Stimulated activated CD8-positive, alpha-beta memory T cell treated with anti-CD3 and anti-CD28 coated beads, Interleukin-7, amount 100 ng/mL, for 4 hours (primary cell): ENCODE data around the gene LRIT1.

Experiments used
- DNase-seq, 2 donors: peaks; one replicate each; pipeline ENCODE4 v3.0.0-alpha.2; 2020; ENCODE audit warnings: low read depth in 2 of 2

LRIT1 gene

DNA sequence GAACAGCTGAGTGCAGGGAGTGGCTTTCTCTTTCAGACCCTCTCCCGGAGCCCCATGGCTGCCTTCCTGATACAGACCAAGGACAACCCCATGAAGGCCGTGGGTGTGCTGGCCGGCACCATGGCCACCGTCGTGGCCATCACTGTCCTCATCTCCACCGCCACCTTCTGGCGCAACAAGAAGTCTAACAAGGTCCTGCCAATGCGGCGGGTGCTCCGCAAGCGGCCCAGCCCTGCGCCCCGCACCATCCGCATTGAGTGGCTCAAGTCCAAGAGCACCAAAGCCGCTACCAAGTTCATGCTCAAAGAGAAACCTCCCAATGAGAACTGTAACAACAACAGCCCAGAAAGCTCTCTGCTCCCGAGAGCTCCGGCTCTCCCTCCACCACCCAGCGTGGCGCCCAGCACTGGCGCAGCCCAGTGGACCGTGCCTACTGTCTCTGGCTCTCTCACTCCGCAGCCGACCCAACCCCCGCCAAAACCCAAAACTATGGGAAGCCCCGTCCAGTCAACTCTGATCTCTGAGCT lies 27.2 kb downstream of the LRIT1 start:
- no peak for DNase-seq

DNA sequence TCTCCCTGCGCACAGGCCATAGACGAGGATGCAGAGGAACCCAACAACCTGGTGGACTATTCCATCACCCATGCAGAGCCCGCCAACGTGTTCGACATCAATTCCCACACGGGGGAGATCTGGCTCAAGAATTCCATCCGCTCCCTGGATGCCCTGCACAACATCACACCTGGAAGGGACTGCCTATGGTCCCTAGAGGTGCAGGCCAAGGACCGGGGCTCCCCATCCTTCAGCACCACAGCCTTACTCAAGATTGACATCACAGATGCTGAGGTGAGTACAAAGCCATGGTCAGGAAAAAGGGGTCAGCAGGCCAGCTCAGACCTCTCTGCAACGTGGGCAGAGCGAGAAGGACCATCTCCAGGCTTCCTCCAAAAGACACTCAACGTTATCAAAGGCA lies 28.3 kb downstream of the LRIT1 start:
- DNase-seq: no peak

GRCh38 chr10:84212014-84212413 lies 29.3 kb downstream of the LRIT1 start:
- no peak for DNase-seq

DNA sequence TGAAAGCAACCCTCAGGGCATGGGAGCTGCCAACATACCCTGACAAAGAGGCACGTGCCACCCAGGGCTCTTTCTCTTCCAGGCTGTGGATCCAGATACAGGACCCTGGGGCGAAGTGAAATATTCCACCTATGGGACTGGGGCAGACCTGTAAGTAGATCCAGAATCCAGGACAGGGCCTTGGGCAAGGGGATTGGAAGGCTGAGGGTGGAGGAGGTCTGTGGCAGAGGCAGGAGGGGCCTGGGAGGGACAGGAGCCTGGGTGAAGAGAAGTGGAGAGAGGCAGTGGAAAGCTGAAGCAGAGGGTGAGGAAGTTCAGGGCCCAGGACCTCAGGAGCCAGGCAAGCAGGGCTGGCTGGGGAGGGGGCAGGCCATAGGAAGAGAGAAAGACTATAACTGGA lies 29.8 kb downstream of the LRIT1 start:
- DNase-seq: no peak

DNA sequence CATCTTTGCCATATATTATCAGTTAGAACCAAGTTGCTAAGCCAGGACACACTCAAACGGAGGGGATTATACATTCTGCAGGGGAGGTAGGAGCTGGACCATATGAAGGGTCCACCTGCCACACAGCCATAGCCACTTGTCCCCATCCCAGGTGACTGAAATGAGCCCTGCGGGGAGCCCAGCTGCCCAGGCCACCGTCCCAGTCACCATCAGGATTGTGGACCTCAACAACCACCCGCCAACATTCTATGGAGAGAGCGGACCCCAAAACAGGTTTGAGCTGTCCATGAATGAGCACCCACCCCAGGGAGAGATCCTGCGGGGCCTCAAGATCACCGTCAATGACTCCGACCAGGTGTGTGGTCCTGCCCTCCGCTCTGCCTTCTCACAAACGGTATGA lies 33.3 kb downstream of the LRIT1 start:
- no peak for DNase-seq

DNA sequence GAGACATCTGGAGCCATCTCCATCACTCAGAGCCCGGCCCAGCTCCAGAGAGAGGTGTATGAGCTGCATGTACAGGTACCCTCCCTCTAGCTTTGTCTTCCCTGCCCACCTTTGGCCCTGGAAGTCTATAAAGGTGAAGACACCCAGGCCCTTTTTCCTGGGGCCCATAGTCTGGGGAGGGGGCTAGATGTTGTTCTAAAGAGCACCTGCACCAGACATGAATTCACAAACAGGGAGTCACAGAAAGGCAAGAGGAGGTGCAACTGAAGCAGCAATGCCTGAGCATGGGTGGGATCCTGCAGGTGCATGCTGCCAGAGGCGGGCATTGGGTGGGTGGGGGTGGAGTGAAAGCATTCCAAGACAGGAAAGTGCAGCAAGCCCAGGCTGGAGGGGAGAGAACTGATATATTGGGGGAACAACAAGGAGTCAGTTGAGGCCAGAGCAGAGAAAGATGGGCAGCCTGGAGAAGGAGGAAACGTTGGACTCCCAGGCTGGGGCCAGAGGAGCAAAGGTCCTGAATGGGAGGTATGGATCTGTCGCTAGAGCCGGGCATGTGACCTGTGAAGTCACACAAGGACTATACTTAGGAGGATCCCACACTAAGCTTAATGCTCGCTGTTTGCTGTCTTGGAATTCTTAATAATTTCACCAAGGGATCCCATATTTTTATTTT lies 35.4 kb downstream of the LRIT1 start:
- DNase-seq: no peak

DNA sequence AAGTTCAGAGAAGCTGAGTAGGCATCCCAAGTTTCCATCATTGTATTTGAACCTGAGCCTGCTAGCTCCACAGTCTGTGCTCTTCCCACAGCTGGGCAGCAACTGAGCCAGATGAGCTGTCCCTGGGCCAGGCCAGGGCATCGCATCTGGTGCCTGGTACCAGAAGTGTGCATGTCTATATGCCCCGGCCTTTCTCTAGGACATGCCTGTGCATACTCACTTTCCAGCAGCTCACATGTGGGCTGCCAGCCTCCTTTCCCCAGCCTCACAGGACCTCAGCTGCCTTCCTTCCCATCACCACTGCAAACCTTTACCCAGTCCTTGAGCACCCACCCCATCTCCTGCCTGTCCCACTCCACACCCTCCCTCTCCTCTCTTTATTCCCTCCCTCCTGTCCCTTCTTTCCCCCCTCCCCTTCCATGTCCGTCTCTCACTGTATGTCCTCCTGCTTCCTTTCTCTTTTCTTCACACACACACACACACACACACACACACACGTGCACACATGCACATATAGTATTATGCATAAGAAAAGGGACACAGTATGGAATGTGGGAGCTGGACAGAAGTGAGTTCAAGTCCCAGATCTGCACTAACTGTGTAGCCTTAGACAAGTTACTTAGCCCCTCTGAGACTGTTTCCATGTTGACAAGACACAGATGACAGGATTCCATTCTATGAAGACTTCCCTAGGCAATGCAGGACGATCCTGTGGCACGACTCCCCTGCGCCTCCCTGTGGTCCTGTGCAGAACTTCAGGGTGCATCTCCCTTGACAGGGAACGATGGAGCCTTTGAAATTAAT lies 36.1 kb downstream of the LRIT1 start:
- DNase-seq: peak; percentile 15 to 41

GRCh38 chr10:84204610-84205009 lies 36.7 kb downstream of the LRIT1 start:
- DNase-seq: no peak

GRCh38 chr10:84204122-84204521 lies 37.2 kb downstream of the LRIT1 start:
- no peak for DNase-seq

DNA sequence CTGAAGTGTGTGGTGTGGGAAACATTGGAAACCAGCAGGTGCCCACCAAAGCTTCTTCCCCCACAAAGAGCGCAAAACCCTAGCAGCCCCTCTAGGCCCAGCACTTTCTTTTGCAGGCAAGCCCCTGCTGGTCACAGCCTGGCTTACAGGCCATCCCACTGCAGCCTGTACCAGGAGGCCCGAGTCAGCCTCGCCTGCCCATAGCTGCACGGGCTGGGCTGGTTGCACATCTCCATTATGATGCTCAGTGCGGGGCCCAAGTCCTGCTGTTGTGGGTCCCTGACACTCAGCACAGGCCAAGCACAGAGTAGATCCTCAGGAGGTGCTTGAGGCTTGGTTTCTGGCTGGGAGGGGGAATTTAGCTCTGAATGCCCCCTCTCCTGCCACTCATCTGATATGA lies 39.0 kb downstream of the LRIT1 start:
- DNase-seq: no peak

GRCh38 chr10:84201682-84202081 lies 39.7 kb downstream of the LRIT1 start:
- DNase-seq: no peak

- DNase-seq: no peak
Observed at GRCh38 chr10:84201244-84201606, 40.1 kb downstream of the LRIT1 start.

DNA sequence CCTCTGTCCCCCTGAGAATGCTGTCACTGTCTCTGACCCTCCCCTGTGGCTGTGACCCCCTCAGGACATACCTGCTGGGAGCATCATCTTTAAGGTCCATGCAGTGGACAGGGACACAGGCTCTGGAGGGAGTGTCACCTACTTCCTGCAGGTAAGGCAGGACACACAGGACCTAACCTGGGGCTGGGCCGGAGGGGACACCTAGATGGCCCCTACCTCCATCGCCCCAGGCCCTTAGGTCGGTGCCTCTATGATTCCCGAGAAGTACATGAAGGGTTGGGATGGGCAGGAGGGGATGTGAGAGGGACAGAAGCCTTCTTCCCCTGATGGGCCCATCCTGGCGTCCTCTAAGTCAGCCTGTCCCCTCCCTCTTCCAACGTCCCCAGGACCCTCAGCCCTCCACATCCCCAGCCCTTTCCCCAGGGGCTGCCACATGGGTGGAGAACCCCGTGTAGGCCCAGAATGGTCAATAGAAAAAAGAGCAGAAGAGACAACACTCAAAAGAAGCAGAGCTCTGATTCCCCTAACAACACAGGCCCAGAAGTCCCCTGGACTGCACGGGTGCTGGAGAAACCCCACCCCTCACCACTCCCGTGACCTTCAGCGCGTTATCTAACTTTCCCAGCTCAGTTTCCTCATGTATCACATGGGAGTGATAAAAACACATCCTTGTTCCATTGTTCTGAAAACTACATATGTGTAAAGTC lies 40.7 kb downstream of the LRIT1 start:
- DNase-seq: no peak

- DNase-seq: no peak
Observed at GRCh38 chr10:84198206-84198915, 43.0 kb downstream of the LRIT1 start.

GRCh38 chr10:84197643-84198042 lies 43.7 kb downstream of the LRIT1 start:
- no peak for DNase-seq

DNA sequence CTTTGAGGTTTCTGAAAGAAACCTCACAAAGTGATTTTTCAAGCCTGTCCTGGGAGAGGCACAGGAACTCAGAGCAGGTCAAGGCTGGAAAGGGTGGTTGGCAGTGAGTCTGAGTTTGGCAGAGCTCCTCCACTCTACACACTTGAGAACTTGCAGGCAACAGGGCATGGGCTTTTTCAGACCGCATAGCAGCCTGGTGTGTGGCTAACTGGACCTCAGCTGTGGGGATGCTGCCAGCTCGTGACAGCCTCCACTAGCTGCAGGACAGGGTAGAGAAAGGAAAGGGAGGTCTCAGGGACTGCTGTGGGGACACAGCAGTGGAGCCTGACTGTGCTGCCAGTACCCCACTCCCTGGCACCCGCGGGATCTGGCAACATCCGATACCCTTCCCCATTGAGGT lies 44.4 kb downstream of the LRIT1 start:
- no peak for DNase-seq

DNA sequence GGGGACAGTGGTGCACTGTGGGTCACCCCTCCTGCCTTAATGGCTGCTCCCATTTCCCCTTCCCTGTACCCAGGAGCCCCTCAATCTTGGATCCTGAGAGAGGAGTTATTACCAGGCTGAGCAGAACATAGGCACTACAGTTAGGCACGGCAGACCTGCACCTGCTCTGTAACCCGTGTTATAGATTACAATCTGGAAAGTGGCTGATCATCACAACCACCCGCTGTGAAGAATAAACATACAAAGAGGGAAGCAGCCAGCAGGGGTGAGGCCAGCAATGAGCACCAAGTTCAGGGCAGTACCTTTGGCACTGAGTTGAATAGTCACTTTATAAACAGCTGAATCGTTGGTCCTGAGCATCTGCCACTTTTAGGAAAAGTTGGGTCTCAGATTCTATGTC lies 45.3 kb downstream of the LRIT1 start:
- DNase-seq: no peak

DNA sequence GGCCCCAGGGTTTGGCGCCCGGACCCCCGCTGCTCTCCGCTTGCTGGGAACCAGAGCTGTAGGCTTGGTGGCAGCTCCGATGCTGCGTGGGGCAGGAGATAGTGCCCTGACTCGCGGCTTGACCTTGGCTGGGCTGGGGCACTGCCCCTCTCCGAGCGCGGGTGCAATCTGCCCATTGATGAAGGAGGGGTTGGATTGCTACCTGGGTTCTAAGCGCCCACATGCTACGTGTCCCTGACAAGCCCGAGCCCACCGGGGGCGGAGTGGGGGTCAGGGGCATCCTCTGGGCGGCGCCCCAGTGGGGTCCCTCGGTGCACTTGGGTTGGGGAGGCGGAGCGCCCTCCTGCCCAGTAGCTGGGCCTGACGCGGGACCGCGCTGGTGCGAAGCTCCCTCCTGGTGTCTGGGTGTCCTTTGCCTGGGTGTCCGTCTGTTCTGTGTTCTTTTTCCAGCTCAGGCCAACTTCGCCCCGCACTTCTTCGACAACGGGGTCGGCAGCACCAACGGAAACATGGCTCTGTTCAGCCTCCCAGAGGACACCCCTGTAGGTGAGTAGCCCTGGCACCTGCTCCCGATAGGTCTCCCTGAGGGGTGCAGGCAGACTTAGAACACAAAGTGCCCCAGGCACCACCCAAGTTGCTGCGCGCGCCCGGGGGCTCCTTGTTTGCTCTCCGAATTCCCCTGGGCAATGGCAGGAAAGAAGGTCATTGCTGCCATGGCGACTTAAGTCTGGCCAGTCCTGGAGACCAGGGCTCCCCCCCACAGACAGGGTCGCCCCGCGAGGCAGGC lies 46.1 kb downstream of the LRIT1 start:
- no peak for DNase-seq

DNA sequence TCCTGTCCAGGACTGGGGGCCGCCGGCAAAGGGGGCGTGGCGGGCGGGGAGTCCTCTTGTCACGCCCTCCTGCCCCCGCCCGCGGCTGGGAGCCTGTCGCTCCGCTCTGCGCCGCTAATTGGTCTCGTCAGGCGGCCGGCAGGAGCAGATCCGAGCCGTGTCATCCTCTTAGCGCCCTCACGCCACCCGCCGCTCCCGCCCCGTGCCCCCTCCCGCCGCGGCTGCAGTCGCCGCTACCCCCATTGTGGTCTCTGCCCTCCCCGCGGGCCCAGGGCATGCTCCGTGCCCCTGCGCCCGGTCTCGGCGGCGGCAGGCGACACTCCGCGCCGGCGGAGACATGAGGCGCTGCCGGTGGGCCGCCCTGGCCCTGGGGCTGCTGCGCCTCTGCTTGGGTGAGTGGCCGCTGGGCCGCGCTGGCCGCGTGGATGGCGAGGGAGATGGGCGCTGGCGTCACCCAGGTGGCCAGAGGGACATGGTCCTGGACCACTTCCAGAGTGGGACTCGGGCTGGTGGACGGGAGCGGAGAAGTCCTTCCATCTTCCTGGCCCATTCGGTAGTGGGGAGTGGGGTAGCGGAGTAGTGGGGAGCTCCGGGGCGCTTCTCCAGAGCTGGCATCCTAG lies 46.8 kb downstream of the LRIT1 start, which contains the start of gene CDHR1:
TSS of gene CDHR1 (plus strand) at position 114 of the 620 bp plus-strand sequence. CDS start at position 338, 224 bp downstream.
- DNase-seq: peak in 1 of 2 donors; percentile 56

GRCh38 chr10:84193846-84194423 lies 47.4 kb downstream of the LRIT1 start:
- DNase-seq: no peak
